GM13977 (cell line): ENCODE data around the gene RAET1E.
"Not testable (repeated sequence)": the region's sequence is repeated elsewhere in the genome, so short reads cannot be mapped to it uniquely, and the experiment has no call there.

Source experiments
- DNase-seq: peaks from one replicate; pipeline ENCODE4 v3.0.0; 2012; ENCODE audit warnings: low spot score
- CTCF ChIP-seq: IDR thresholded peaks from 2 replicates; pipeline ENCODE4 v1.5.1; 2012; ENCODE audit warnings: mild to moderate bottlenecking, control low read depth; ENCODE audit not compliant: insufficient read depth; ENCODE audit errors: extremely low read depth, missing control alignments
- in situ Hi-C: fragments of 300-500 bp; cut with MboI; formaldehyde crosslinking; loops from one replicate; pipeline ENCODE4 v1.12.0; 2022; ENCODE audit warnings: low sequenced_read_pairs, low pct_unique_long_range_greater_than_20kb, mixed read lengths, inconsistent platforms; ENCODE audit not compliant: unreplicated experiment

The RAET1E gene

GRCh38 chr6:149913540-149914240, 15.8 kb upstream of the RAET1E start:
- DNase-seq = no peak
- TF ChIP-seq CTCF = no peak
- in situ Hi-C loops = no loop called here

GRCh38 chr6:149913085-149913484, 15.2 kb upstream of the RAET1E start:
- TF ChIP-seq CTCF = no peak
- in situ Hi-C loops = no loop called here
- no peak for DNase-seq

- DNase-seq, in situ Hi-C loops: not testable (repeated sequence)
Observed at GRCh38 chr6:149912680-149913079, 14.8 kb upstream of the RAET1E start.

- in situ Hi-C loops = no loop called here
- no peak for TF ChIP-seq CTCF
- DNase-seq = no peak
Observed at GRCh38 chr6:149910721-149911151, 12.8 kb upstream of the RAET1E start.

- no peak for TF ChIP-seq CTCF
- in situ Hi-C loops = no loop called here
- no peak for DNase-seq
Observed at GRCh38 chr6:149909701-149910470, 12.0 kb upstream of the RAET1E start.

GRCh38 chr6:149908480-149908879, 10.6 kb upstream of the RAET1E start:
- in situ Hi-C loops, DNase-seq: not testable (repeated sequence)

GRCh38 chr6:149907317-149907716, 9.4 kb upstream of the RAET1E start:
- in situ Hi-C loops = no loop called here
- DNase-seq = no peak
- no peak for TF ChIP-seq CTCF
